NCI-H510A treated with DMSO at 0.1 percent for 48 hours (cell line): ENCODE results near the gene SREBF1.

Experiments used
- DNase-seq: peaks from one replicate; lab custom pipeline; 2025; lab: John Stamatoyannopoulos, UW

The SREBF1 gene

DNA sequence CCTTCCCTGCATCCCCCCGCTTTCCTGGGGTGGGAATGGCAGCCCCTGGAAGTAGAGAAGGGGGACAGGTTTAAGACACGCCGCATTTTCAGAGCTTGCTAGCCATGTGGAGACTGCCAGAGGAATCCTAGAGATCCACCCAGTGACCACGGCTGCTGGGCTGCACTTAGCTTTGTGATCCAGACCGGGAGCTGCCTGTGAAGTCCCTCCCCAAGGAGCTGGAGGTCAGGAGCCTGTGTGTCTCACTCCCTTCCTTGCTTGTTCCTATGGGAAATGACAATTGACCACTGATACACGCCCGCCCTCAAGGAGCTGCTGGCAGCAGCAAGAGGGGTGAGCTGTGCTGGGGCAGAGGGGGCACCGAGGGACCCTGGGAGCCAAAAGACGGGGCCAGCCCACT lies 73.7 kb downstream of the SREBF1 start:
- DNase-seq, result no peak

DNA sequence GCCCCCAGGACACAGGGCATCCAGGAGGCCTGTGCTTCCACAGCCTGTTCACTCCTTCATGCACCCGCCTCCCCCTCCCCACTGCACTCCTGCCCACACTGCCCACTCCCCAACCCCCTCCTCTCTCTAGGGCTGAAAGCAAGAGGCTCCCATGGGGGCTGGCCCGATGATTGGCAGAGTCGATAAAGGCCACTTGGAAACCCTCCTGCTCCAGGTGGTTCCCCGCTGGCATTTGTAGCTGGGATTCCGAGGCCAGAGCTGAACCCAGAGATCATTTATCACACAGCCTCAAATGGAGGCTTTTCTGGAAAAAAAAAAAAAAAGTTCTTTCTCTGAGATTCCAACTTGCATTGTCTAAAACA lies 74.1 kb downstream of the SREBF1 start:
- no peak for DNase-seq
